ENCODE results near the gene ARHGAP10.

DNA sequence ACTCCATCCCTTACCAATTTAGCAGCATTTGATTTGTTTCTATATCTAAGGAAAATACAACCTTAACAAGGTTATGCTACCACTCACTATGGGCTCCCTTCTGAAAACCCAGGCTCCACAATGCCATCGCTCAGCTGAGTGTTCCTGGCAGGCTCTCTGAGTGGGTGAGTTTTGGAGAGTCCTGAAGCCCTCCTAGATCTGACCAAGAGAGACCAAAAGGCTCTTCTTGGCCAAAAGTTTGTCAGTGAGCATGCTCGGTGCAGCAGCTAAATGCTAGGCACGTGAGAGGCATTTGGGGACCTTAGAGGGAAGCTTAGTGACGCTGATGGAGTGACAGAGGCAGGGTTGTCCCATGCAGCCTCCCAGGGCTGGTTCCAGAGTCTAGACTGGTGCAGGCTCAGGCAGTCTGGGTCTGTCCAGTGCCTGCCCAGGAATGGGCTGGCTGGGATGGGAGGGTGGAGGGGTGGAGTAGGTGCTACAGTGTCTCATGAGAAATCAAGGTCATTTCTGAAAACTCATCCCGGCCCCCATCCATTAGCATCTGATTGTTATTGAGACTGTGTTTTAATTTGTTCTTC is 363.5 kb downstream of the ARHGAP10 start:
- no peak for TF ChIP-seq GATA2 (IDR thresholded peaks at IDR 0.05; ENCODE audit: low read depth, low read length)
- TF ChIP-seq GATA3 (IDR thresholded peaks at IDR 0.05; ENCODE audit: low read depth, low read length): no peak

All from SH-SY5Y (cell line).